HG03469 (cell line): ENCODE results near the gene MSMO1.
"Not testable (repeated sequence)": the region's sequence is repeated elsewhere in the genome, so short reads cannot be mapped to it uniquely, and the experiment has no call there.

ENCODE experiments used
- ATAC-seq: cut with Tn5 transposase; IDR thresholded peaks from one replicate; pipeline ENCODE4 v1.9.1; 2021; ENCODE audit warnings: mild to moderate bottlenecking, moderate library complexity, moderate number of reproducible peaks; ENCODE audit not compliant: unreplicated experiment

The MSMO1 gene

DNA sequence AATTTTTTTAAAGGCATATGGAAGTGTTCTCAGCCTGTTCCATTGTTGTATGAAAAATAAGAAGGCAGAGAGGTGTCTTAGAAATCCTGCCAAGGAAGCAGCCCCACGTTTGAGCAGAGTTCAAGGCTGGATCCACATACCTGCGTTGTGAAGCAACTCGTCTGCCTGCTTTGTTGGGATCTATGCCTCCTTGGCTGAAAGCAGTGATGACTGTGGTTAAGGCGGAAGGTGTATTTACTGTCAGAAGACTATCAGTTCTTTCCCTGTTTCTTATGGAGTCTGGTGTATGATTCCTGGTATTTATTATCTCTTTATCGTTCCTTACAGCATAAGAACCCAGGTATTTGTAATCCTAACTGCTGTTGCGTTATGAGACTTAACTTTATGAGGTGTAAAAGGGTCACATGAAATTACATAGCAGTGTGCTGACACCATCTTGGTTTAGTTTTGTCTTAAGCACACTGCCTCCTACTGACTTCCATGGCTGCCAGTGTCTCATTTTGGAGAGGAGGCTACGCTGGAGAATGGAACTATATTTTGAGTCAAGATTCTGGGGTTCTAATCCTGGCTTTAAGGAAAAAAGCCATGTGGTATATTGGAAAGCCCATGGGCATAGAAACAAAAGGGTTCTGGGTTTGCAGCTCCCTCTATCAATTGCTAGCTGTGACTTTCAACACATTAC is 3.1 kb upstream of the MSMO1 start:
- ATAC-seq: no peak

DNA sequence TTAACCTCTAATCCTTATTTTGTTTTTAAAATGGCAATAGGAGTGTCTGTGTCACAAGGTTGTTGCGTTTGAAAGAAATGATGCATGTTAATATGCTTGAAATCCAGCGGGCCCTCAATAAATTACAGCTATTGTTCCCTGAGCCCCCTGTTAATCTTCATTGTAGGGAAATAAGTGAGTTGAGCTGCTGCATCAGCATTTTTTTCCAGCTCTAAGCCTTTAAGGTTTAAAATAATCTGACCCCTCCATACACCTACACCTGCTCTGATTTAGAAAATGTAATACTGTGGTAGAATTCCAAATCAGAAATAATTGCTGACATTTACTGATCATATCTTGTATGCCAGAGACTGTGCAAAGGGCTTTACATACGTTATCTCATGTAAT is 2.6 kb upstream of the MSMO1 start:
- no peak for ATAC-seq

DNA sequence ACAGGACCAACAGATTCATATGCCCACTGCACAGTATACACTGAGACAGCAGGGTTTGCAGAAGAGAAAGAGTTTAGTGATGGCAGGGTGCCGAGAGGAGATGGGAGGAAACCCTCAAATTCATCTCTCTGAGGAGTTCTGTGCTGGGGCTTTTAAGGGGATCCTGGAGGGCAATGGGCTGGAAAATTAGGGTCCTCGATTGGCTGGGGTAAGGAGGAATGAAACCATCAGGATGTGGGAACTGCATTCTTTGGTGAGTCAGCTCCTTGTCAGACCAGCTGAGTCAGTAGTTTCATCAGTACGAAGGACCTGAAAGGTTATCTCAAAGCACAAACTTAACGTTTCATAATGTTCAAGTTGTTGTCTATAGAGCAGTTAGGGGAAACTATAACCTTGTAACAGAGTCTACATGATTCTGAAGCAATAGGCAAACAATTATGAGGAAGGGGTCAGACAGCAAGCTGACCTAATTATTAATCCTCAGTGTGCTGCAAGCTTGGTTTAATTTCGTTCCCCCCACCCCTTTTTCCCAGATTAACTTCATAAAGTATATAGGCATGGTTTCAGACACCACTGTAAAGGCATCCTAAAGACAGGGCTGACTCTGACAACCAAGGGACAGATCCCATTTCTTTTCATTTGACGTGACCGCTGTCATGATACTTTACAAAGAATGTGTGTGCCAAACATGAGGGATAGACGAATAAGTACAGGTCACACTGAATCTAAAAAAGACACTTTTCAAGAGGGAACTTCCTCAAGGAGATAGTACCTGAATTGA is 1.5 kb upstream of the MSMO1 start:
- ATAC-seq: no peak

DNA sequence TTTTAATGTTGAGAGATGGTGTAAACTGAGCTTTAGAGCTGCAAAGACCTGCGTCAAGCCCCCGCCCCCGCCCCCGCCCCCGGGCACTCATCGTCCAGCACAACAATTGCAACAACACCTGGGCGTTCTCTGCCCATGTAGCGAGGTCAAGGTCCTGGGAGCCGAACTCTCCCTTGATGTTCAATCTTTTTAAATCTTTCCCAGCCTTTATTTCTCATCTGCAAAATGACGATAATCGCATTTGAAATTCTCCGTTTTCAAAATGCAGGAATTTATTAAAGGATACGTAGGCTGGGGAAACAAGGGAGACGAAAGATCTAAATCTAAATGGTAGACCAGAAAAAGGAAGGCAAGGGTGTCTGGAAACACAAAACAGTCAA is 648 bp upstream of the MSMO1 start:
- ATAC-seq: no peak

DNA sequence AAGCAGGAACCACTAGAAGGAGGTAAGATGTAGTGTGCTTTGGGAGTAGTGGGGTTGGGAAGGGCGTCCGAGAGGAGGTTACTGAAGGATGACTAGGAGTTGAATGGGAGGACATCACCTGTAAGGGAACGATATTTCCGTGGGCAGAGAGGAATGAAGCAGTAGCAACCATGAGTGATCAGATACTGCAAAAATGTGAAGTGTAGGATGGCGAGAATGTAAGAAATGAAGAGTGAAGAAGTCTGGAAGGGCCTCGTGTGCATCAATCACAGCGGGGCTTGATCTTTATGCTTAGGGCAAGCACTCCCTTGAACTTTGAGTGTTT is 594 bp downstream of the MSMO1 start:
- no peak for ATAC-seq

DNA sequence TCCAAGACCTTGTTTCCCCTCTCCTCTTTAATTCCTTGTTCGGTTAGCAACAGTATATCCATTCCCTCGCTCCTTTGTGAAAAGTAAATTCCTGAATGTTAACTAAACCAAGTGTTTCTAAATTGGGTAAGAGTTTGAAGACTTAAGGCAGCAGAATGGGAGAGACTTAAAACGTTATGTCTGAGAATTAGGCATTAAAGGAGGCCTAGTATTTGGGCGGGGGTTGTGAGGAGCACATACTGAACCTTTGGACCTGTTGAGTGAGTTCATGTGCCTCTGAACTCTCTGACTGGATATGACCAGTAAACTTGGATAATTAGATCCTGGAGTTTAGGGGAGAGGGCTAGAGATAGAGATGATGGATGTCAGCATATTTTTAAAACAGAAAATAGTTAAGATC is 1.2 kb downstream of the MSMO1 start:
- ATAC-seq: no peak

DNA sequence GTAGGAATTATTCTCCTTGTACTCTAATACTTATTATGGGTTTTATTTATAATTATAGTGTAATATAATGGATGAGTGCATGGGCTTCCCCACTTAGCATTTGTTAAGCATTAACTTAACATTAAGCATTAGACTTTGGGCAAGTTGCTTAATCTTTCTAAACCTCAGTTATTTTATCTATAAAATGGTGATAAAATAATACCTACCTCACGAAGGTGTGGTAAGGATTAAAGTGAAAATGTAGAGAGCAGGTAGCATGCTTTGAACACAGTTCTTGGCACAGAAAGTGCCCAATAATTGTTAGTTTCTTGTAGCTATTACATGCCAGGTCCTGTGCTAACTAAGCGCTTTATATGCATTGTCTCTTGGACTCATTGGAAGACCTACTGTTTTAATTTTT is 2.6 kb downstream of the MSMO1 start:
- no peak for ATAC-seq

- ATAC-seq: no peak
These were observed 3.2 kb downstream of the MSMO1 start for GRCh38 chr4:165330666-165331065.

DNA sequence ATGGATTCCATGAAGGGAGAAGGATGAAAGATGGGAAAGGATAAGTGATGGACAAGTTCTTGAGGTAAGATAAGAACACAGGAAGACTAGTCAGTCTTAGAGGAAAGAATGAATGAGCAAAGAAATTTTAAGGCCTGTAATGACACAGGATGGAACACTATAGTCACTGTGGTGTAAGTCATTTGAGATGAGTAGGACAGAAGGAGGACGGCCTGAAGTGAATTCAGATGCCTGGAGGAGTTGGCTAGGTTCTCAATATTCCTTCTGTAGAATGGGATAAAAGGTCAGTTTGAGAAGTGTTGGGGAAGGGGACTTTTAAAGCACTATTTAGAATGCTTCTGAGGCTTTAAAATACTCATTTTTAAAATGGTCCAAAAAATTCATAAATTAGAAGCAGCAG is 3.9 kb downstream of the MSMO1 start:
- ATAC-seq: no peak

GRCh38 chr4:165331823-165332222 is 4.4 kb downstream of the MSMO1 start:
- no peak for ATAC-seq

DNA sequence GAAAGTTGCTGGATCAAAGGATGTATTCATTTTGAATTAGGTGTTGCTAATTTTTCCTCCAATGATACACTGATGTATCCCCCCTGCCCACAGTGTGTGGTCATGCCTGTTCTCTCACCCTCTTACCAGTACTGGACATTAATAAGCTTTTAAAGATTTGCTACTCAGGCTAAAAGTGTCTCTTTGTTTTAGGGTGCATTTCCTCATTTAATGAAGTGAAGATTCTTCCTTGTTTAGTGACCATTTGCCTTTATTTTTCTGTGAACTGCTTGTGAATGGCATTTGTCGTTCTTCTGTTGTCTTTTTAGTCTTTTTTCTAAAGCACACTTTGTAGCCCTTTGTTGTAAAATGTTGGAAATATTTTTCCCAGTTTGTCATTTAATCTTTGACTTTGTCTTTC is 5.0 kb downstream of the MSMO1 start:
- ATAC-seq: no peak

GRCh38 chr4:165335163-165335703 is 7.8 kb downstream of the MSMO1 start:
- ATAC-seq: no peak

- ATAC-seq: no peak
These were observed 9.3 kb downstream of the MSMO1 start for GRCh38 chr4:165336743-165337142.

DNA sequence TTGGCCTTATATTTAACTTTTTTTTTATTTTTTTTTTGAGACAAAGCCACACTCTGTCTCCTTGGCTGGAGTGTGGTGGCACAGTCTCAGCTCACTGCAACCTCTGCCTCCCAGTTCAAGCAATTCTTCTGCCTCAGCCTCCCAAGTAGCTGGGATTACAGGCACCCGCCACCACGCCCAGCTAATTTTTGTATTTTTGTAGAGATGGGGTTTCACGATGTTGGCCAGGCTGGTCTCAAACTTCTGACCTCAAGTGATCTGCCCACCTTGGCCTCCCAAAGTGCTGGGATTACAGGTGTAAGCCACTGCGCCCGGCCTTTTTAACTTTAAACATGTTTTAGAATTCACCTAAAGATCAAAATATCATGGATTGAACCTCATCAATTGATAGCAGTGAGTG is 14.9 kb downstream of the MSMO1 start:
- ATAC-seq: not testable (repeated sequence)

- ATAC-seq: no peak
These were observed 16.1 kb downstream of the MSMO1 start for GRCh38 chr4:165343353-165344191.

GRCh38 chr4:165345666-165346417 is 18.4 kb downstream of the MSMO1 start:
- ATAC-seq: no peak

GRCh38 chr4:165347647-165348569 is 20.4 kb downstream of the MSMO1 start:
- ATAC-seq: no peak

GRCh38 chr4:165351359-165352130 is 24.1 kb downstream of the MSMO1 start:
- ATAC-seq: no peak

GRCh38 chr4:165355900-165356300 is 28.4 kb downstream of the MSMO1 start:
- ATAC-seq: peak; percentile 53
